Measurements from ENCODE around the gene CBLB. TPM values are rescaled to one million over a fixed set of nuclear protein-coding genes. Genes with fewer than 3 reads are reported as not detected.

Gene CBLB
- total and polyA plus RNA-seq, 2 experiments from 2014 or later, result 20.5 to 47.7 TPM

GRCh38 chr3:105626739-105627138, 242.1 kb downstream of the CBLB start:
- no peak overlapping the region for H3K4me3 Mint-ChIP-seq

More at GRCh38 chr3:105626739-105627138, 242.1 kb downstream of the CBLB start:
- Mint-ChIP-seq H3K27ac (no peak overlapping the region), H3K4me1 (no peaks in the 10 kb centered on the region), H3K27me3 (ENCODE audit: insufficient read depth, low read depth, poor library complexity) (peaks cover 4% of the 10 kb centered on the region), H3K9me3 (no peaks in the 10 kb centered on the region), H3K36me3 (ENCODE audit: low read depth) (no peaks in the 10 kb centered on the region)
- Histone ChIP-seq H3K27ac (ENCODE audit: low read depth) (no peak overlapping the region), H3F3A (replicated peaks; ENCODE audit: low read depth) (no peaks in the 10 kb centered on the region), H3K4me3 (no peak overlapping the region), H3K36me3 (ENCODE audit: insufficient read depth) (no peaks in the 10 kb centered on the region), H4K20me1 (replicated peaks; ENCODE audit: insufficient read depth) (no peaks in the 10 kb centered on the region), H3K4me2 (no peak overlapping the region), H3K9me2 (ENCODE audit: insufficient read depth) (peaks cover 6% of the 10 kb centered on the region; the same call in 1 of the 2 replicates), H3K27me3 (ENCODE audit: insufficient read depth) (no peaks in the 10 kb centered on the region), H3K4me1 (ENCODE audit: insufficient read depth) (no peaks in the 10 kb centered on the region), H3K79me2 (replicated peaks; ENCODE audit: insufficient read depth) (no peaks in the 10 kb centered on the region), H2AFZ (no peak overlapping the region)
- DNase-seq (ENCODE audit: low spot score) (no peak), ATAC-seq (no peak)
- TF ChIP-seq ETS1 (IDR thresholded peaks at IDR 0.05) (no peak), STAT1 (IDR thresholded peaks at IDR 0.05; ENCODE audit: unreplicated experiment) (no peak), JUNB (IDR thresholded peaks at IDR 0.05; ENCODE audit: unreplicated experiment) (no peak), EZH2 (IDR thresholded peaks at IDR 0.05; ENCODE audit: low read depth, unreplicated experiment) (no peak), EZH2phosphoT487 (IDR thresholded peaks at IDR 0.05; ENCODE audit: unreplicated experiment) (no peak), ZNF331 (CRISPR knock-in tag; IDR thresholded peaks at IDR 0.05; ENCODE audit: low read depth) (no peak), POLR2AphosphoS5 (IDR thresholded peaks at IDR 0.05; ENCODE audit: low read depth) (no peak), NANOG (IDR thresholded peaks at IDR 0.05; ENCODE audit: borderline replicate concordance) (no peak), CTCF (conservative IDR thresholded peaks at IDR 0.05; ENCODE audit: low read depth in 2 of 2) (no peak), ZNF462 (CRISPR knock-in tag; IDR thresholded peaks at IDR 0.05) (no peak), CREB1 (CRISPR knock-in tag; IDR thresholded peaks at IDR 0.05; ENCODE audit: low read depth) (no peak), ZNF114 (CRISPR knock-in tag; IDR thresholded peaks at IDR 0.05) (no peak), REST (IDR thresholded peaks at IDR 0.05; ENCODE audit: unreplicated experiment) (no peak)

Measured in GM23338 (cell line).